Measurements from ENCODE around the gene PDE1C.

PDE1C gene

DNA sequence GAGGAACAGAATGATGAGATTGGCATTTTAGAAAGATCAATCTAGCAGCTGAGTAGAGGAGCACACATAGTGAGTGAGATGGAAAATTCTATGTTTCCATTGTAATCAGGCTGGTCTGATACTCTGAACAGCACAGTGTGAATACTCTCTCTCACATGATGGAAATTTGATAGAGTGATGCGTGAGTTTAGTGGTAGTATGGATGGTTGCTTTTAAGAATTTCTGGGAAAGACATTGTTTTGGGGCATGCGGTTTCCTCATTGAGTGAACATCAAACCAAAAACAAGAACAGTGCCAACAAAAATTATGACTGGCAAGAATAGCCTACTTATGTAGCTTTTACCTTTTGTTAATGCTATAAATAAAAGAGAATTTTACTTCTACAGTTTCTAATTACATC is 183.2 kb downstream of the PDE1C start:
- no peak overlapping the region for H3K27ac ChIP-seq
- no peaks in the 10 kb centered on the region for H3K9me3 ChIP-seq (ENCODE audit: severe bottlenecking)
- H3K36me3 ChIP-seq, result no peaks in the 10 kb centered on the region
- TF ChIP-seq, protein P1, sequence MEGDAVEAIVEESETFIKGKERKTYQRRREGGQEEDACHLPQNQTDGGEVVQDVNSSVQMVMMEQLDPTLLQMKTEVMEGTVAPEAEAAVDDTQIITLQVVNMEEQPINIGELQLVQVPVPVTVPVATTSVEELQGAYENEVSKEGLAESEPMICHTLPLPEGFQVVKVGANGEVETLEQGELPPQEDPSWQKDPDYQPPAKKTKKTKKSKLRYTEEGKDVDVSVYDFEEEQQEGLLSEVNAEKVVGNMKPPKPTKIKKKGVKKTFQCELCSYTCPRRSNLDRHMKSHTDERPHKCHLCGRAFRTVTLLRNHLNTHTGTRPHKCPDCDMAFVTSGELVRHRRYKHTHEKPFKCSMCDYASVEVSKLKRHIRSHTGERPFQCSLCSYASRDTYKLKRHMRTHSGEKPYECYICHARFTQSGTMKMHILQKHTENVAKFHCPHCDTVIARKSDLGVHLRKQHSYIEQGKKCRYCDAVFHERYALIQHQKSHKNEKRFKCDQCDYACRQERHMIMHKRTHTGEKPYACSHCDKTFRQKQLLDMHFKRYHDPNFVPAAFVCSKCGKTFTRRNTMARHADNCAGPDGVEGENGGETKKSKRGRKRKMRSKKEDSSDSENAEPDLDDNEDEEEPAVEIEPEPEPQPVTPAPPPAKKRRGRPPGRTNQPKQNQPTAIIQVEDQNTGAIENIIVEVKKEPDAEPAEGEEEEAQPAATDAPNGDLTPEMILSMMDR (IDR thresholded peaks at IDR 0.05; ENCODE audit: low read depth, low read length), result no peak
- no peak for DNase-seq
- no peak overlapping the region for H3K4me3 ChIP-seq (ENCODE audit: low read depth, low read length)
- no peaks in the 10 kb centered on the region for H3K27me3 ChIP-seq (ENCODE audit: insufficient read depth, low read depth, severe bottlenecking)

DNA sequence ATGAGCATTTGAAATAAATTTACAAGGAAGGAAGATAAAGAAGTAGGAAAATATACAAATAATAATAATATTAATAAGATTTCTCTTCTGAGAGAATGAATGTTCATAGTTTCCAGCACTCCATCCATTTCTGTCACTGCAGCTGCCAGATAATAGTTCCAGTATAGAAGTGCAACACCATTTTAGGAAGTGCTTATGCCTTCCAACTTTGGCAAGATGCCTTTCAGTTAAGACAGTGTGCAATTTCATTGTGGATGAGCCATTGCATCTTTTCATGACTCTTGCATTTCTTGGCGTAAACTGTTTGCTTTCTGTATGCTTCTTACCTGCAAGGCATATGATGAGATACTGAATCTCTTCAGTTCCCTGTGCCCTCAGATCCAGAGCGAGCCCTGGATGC is 185.0 kb downstream of the PDE1C start:
- no peak for DNase-seq
- Histone ChIP-seq H3K27me3 (ENCODE audit: insufficient read depth, low read depth, severe bottlenecking) (no peaks in the 10 kb centered on the region), H3K36me3 (peaks cover 2% of the 10 kb centered on the region; the same call in 1 of the 2 replicates), H3K4me3 (ENCODE audit: low read depth, low read length) (no peak overlapping the region), H3K27ac (no peak overlapping the region), H3K9me3 (ENCODE audit: severe bottlenecking) (no peaks in the 10 kb centered on the region)
- TF ChIP-seq, protein P1 (IDR thresholded peaks at IDR 0.05; ENCODE audit: low read depth, low read length), result no peak

DNA sequence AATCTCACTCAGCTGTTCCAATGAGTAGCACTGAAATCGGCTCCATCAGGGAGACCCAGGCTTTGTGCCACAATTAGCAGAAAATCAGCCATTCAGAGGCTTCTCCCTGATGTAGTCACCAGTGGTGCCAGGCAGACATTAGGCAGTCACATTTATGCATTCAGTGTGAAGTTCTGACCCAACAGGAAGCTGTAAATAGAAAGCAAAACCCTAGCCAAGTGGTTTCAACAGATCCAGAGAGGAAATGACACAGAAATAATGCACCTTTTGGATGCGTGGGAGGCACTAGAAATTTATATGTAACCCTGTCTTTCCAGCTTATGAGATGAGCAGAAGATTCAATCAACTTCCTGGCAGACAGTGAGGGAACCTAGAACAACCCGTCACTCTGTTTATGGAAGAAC is 186.4 kb downstream of the PDE1C start:
- no peak overlapping the region for H3K4me3 ChIP-seq (ENCODE audit: low read depth, low read length)

GRCh38 chr7:31882187-31882586 is 188.0 kb downstream of the PDE1C start:
- H3K4me3 ChIP-seq (ENCODE audit: low read depth, low read length), result no peak overlapping the region
- H3K9me3 ChIP-seq (ENCODE audit: severe bottlenecking), result no peaks in the 10 kb centered on the region
- H3K27me3 ChIP-seq (ENCODE audit: insufficient read depth, low read depth, severe bottlenecking), result no peaks in the 10 kb centered on the region
- no peak for DNase-seq
- peaks cover 20% of the 10 kb centered on the region for H3K36me3 ChIP-seq
- TF ChIP-seq, protein P1 (IDR thresholded peaks at IDR 0.05; ENCODE audit: low read depth, low read length), result no peak
- no peak overlapping the region for H3K27ac ChIP-seq

More for the DNA sequence above, 186.4 kb downstream of the PDE1C start:
- Histone ChIP-seq H3K27me3 (ENCODE audit: insufficient read depth, low read depth, severe bottlenecking) (no peaks in the 10 kb centered on the region), H3K27ac (no peak overlapping the region), H3K36me3 (peaks cover 9% of the 10 kb centered on the region; the same call in 1 of the 2 replicates), H3K9me3 (ENCODE audit: severe bottlenecking) (no peaks in the 10 kb centered on the region)
- no peak for DNase-seq
- TF ChIP-seq, protein P1 (IDR thresholded peaks at IDR 0.05; ENCODE audit: low read depth, low read length), result no peak

DNA sequence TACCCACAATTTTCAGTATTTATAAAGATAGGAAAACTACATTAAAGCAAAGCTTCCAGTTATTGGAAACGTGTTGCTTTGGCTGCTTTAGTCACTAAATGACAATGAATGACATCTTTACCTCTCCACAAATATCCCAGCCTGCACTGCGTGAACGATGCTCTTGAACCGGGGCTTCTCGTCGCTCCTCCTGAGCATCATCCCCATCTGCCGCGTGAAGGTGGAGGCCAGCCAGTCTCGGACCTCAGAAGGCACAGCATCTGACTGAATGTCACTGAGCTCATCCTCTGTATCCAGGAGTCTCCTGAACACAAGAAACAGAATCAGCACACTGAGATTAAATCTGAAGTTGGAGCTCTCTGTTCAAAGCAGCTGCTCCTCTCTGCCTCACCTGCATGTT is 191.3 kb downstream of the PDE1C start:
- Histone ChIP-seq H3K27me3 (ENCODE audit: insufficient read depth, low read depth, severe bottlenecking) (no peaks in the 10 kb centered on the region), H3K4me3 (ENCODE audit: low read depth, low read length) (no peak overlapping the region), H3K36me3 (peaks cover 20% of the 10 kb centered on the region), H3K27ac (no peak overlapping the region), H3K9me3 (ENCODE audit: severe bottlenecking) (no peaks in the 10 kb centered on the region)
- DNase-seq, result no peak
- TF ChIP-seq, protein P1 (IDR thresholded peaks at IDR 0.05; ENCODE audit: low read depth, low read length), result no peak

DNA sequence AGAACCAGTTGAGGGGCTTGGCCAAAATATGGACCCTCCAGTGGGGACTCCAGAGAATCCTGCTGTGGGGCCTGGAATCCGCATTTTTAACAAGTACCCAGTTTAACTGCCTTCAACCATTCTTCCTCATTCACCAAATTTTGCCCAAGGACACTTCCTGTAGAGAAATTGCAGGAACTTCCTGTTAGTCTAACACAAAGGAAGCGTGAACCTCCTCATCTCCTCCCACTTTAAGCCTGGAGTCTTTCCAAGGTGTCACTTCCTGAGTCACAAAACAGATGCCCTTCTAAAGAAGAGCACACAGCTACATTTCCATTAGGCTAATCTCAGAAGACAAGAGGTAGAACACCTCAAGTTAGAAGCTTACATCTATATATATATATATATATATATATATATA is 194.8 kb downstream of the PDE1C start:
- no peak overlapping the region for H3K4me3 ChIP-seq (ENCODE audit: low read depth, low read length)
- H3K27me3 ChIP-seq (ENCODE audit: insufficient read depth, low read depth, severe bottlenecking), result no peaks in the 10 kb centered on the region
- H3K9me3 ChIP-seq (ENCODE audit: severe bottlenecking), result no peaks in the 10 kb centered on the region
- H3K36me3 ChIP-seq, result peaks cover 24% of the 10 kb centered on the region
- no peak overlapping the region for H3K27ac ChIP-seq
- TF ChIP-seq, protein P1 (IDR thresholded peaks at IDR 0.05; ENCODE audit: low read depth, low read length), result no peak
- DNase-seq, result no peak

Data from WERI-Rb-1 (cell line).